K562 (cell line): ENCODE data around the gene RABGAP1L.
A peak's percentile ranks its signal among the peaks of the same experiment; 100 is the strongest.
"Not testable (repeated sequence)": the region's sequence is repeated elsewhere in the genome, so short reads cannot be mapped to it uniquely, and the experiment has no call there.

Source experiments
- CTCF ChIP-seq, 3 experiments: IDR thresholded peaks in 2 of 3; conservative IDR thresholded peaks in 1 of 3; 2 replicates each; pipeline ENCODE4 v1.5.1; 2011 to 2012; ENCODE audit warnings: low read length in 3 of 3, mild to moderate bottlenecking in 3 of 3, control low read depth in 2 of 3, improper control_type of control experiment in 1 of 3, inconsistent platforms in 1 of 3, low read depth in 1 of 3, mixed read lengths in 1 of 3, moderate library complexity in 1 of 3; ENCODE audit not compliant: insufficient read depth in 2 of 3
- ELF1 ChIP-seq: fragments of 200-800 bp; sonication (Bioruptor generic); IDR thresholded peaks from 2 replicates; pipeline ENCODE4 v1.6.1; 2016; ENCODE audit warnings: missing genetic modification characterization, missing compliant biosample characterization
- JUNB ChIP-seq: fragments of 450-650 bp; formaldehyde crosslinking; conservative IDR thresholded peaks from 2 replicates; pipeline ENCODE4 v1.4.0; 2020; ENCODE audit warnings: mild to moderate bottlenecking
- MAX ChIP-seq: sonication (generic); formaldehyde crosslinking; IDR thresholded peaks from 2 replicates; pipeline ENCODE4 v1.9.0; 2022; ENCODE audit warnings: mild to moderate bottlenecking, missing genetic modification reagents
- NFATC3 ChIP-seq: fragments of 450-650 bp; IDR thresholded peaks from 2 replicates; pipeline ENCODE4 v1.6.1; 2017; ENCODE audit warnings: mild to moderate bottlenecking
- ZC3H11A ChIP-seq: IDR thresholded peaks from 2 replicates; pipeline ENCODE4 v1.6.1; 2012; ENCODE audit warnings: low read depth, low read length, improper control_type of control experiment
- ZNF175 ChIP-seq: fragments of 200-800 bp; sonication (Bioruptor generic); IDR thresholded peaks from 2 replicates; pipeline ENCODE4 v1.6.1; 2016; ENCODE audit warnings: low read depth, mild to moderate bottlenecking, missing genetic modification characterization, missing compliant biosample characterization
- ZNF354B ChIP-seq: fragments of 250-450 bp; sonication (Bioruptor Pico); IDR thresholded peaks from 2 replicates; pipeline ENCODE4 v1.4.0; 2020

DNA sequence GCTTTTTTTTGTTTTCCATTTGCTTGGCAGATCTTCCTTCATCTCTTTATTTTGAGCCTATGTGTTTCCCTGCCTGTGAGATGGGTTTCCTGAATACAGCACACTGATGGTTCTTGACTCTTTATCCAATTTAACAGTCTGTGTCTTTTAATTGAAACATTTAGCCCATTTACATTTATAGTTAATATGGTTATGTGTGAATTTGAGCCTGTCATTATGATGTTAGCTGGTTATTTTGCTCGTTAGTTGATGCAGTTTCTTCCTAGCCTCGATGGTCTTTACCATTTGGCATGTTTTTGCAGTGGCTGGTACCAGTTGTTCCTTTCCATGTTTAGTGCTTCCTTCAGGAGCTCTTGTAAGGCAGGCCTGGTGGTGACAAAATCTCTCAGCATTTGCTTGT is 384.1 kb downstream of the RABGAP1L start:
- TF ChIP-seq ZNF175; CTCF (IDR thresholded peaks at IDR 0.05 in 2 of 3, conservative IDR thresholded peaks at IDR 0.05 in 1 of 3; ENCODE audit: insufficient read depth in 2 of 3, low read depth in 1 of 3, low read length in 3 of 3); ZC3H11A; JUNB (CRISPR knock-in tag); MAX (CRISPR knock-in tag); NFATC3; ELF1 (tag): not testable (repeated sequence)
- TF ChIP-seq ZNF354B (CRISPR knock-in tag) = peak; percentile 81
